Medulla oblongata (tissue), 1 donor: Measurements from ENCODE around the gene RPS6KA5.
A peak's percentile ranks its signal among the peaks of the same experiment; 100 is the strongest.
"Not testable (repeated sequence)": the region's sequence is repeated elsewhere in the genome, so short reads cannot be mapped to it uniquely, and the experiment has no call there.

ENCODE experiments used
- DNase-seq: peaks from one replicate; pipeline ENCODE4 v3.0.0-alpha.2; 2015; ENCODE audit errors: extremely low spot score

RPS6KA5 gene

GRCh38 chr14:90836692-90837063, 223.8 kb downstream of the RPS6KA5 start:
- DNase-seq, result no peak

GRCh38 chr14:90831821-90832220, 228.6 kb downstream of the RPS6KA5 start:
- DNase-seq, result no peak

GRCh38 chr14:90830931-90831701, 229.3 kb downstream of the RPS6KA5 start:
- DNase-seq, result no peak

- no peak for DNase-seq
Measured at GRCh38 chr14:90829677-90830076, 230.8 kb downstream of the RPS6KA5 start.

DNA sequence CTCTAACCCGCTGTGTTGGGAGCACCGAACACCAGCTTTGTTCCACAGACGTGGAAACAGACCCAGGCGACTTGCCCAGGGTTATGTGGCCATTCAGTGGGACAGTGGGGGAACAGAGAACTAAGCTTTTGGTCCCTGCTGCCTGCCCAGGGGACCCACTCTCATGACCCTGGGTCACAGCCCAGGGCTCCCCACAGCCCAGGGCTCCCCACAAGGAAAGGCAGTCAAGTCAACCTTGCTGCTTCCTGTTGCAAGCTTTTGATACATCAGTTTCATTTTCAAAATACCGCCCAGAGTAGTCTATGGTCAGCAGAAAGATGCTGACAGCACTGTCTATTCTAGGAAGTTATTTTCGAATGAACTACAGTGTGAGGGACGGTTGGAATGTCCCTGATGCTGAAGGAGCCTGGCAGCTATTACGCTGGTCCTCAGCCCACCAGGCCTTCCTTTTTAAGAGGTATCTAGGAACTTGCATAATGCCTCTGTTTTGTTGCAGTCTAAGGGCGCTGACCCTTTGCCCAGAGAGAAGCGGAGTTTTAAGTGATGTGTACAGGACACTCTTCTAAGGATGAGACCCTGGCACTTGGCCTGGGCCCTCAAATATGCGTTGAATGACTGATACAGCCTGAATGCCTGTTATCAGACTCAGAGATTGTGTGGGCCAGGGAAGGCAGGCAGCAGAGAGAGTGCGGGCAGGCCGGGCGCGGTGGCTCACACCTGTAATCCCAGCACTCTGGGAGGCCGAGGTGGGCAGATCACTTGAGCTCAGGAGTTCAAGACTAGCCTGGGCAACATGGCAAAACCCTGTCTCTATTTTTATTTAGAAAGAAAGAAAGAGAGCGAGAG, 231.6 kb downstream of the RPS6KA5 start:
- peak; percentile 74 for DNase-seq

- peak; percentile 97 for DNase-seq
Measured at GRCh38 chr14:90827919-90828610, 232.4 kb downstream of the RPS6KA5 start.

- not testable (repeated sequence) for DNase-seq
Measured at GRCh38 chr14:90823542-90823941, 236.9 kb downstream of the RPS6KA5 start.

DNA sequence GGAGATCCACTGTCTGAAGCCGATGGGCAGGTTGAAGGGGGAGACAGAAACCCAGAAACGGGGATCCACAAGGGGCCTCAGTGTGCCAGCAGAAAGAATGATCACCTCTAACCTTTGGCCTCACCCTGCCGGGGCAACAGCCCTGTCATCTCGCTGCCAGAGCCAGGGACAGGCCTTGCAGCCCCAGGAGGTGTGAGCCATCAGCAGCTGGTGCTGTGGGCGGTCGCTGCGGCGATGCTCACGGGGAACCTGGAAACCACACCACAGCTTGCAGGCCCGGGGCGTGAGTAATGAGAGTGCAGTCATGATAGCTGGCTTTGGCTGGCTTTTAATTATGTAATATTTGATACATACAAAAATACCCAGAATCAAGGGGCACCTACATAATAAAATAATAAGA, 239.5 kb downstream of the RPS6KA5 start:
- no peak for DNase-seq

DNA sequence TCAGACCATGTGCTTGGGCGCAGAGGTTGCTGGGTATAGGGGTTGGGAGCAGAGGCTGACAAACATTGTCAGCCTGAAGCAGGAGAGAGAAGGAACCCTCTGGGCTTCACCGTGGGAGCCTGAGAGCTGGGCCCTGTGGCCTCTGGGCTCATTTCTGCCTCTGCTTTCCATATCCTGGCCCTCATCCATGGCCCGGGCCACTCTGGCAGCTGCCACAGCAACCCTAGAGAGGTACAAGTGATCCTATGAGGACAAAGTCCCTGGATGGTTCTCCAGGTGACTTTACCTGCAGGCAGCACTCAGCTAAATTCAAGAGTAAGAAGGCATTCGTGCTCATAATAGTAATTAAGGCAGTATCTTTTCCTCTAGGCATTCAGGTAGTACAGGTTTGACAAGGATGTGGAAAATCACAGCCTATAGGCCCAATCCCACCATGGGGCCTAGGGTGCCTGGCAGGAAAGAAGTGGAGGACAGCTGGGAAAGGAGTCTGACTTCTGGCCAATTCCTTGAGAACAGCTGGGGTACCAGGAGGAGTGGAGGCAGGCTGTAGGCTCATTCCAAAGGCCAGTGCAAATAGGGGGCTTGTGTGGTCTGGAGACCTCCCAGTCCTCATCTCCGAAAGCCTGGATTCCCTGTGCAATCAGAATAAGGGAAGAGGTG, 240.6 kb downstream of the RPS6KA5 start:
- no peak for DNase-seq

GRCh38 chr14:90818715-90819114, 241.7 kb downstream of the RPS6KA5 start:
- DNase-seq, result no peak

DNA sequence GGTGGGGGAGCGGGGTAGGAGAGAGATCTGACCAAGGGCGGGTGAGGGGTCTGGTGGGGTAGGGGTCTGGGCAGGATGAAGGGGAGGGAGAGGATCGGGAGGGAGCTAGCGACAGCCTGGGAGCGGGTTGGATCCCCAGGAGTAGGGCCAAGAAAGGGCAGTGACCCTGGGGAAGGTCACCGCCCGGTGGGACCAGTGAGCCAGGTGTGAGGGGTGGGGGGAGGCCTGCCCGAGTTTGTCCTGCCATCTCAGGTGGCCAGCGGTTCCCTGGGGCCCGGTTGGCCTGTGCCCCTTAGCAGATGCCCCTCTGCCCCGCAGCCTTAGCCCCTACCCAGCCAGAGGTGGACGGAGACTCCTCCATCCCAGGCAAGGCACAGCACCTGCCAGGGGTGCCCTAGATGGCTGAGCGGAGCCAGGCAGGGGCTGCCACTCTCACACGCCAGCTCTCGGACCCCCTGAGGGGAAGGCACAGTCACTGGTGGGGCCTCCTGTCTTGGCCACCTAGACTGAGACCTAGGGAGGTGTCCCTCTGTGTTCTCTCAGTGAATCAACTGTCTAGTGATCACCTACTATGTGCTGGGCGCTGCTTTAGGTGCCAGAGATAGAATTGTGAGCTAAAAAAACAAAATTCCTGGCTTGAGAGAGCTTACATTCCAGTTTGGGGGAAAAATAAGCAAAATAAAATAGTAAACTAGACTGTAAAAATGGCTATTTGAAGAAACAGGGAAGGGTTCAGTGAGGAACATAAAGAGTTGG, 243.6 kb downstream of the RPS6KA5 start:
- no peak for DNase-seq

DNA sequence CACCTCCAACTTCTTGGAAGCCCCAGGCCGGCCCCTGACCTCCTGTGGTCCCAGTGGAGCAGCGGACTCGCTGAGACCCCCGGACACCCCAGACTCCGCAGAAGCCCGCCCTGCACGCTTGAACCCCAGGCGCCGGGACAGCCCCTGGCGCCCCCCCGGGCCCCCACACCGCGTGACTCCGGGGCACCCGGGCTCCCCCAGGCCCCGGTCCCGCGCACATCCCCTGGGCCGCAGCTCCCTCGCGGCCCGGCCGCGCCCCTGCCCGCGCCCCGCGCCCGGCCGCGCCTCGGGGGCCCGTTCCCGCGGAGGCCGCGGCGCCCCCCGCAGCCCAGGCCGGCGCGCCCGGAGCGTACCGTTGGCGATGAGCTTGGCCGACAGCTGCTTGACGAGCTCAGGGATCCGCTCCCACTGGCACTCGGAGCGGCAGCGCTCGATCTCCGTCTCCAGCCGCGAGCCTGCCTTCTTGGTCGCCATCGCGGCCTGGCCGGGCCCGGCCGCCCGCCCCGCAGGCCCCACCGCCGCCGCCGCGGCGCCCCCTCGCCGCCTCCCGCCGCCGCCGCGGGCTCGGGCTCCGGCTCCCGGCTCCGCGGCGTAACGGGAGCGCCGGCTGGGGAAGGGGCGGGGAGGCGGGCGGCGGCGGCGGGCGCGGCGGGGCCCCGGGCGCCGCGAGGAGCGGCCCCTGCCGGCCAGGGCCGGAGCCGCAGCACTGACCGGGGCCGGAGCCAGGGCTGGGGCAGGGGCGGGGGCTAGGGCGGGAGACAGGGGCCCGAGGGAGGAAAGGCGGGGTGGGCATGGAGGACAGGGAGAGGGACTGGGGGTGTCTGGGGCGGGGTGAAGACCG, 244.4 kb downstream of the RPS6KA5 start, which contains the start of gene TTC7B:
TTC7B (minus strand) TSS at position 609 of the 841 bp plus-strand sequence; CDS start at position 474, 135 bp downstream.
- DNase-seq, result peak; percentile 38

- no peak for DNase-seq
Measured at GRCh38 chr14:90815572-90815821, 244.9 kb downstream of the RPS6KA5 start.

- DNase-seq, result no peak
Measured at GRCh38 chr14:90814806-90815571, 245.5 kb downstream of the RPS6KA5 start.

DNA sequence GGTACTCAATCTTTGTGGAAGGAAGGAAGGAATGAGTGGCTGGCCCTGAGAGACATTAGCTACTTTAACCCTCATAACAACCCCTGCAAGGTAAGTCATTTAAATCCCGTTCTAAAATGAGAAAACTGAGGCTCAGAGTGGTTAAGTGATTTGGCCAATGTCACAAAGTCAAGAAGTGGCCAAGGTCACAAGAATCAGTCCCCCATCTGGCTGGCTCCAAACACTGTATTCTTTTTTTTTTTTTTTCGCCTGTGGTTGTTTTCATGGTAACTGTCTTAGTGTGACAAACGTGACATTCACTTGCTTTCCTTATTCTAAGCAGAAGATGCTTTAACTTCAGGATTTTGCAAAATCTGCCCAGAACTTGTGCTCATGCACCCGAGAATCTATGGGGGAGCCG, 247.0 kb downstream of the RPS6KA5 start:
- no peak for DNase-seq

GRCh38 chr14:90812109-90812508, 248.3 kb downstream of the RPS6KA5 start:
- DNase-seq, result no peak

DNA sequence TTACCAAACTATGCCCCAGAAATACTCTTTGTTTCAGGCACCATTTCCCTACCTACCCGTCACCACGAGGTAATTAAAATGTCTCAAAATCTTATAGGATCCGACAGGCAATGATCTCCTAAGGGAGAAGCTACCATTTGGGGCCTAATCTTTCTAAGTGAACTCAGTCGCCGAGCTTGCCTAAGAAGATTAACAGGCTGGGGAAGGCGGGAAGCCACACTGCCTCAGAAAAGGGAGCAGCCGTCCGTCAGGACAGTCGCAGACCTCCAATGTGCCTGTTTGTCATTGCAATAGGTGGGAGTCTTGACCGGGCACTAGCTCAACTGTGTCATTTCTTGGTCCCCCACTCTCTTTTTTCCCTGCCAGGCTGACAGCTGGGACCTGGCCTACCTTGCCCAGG, 248.8 kb downstream of the RPS6KA5 start:
- DNase-seq, result no peak

DNA sequence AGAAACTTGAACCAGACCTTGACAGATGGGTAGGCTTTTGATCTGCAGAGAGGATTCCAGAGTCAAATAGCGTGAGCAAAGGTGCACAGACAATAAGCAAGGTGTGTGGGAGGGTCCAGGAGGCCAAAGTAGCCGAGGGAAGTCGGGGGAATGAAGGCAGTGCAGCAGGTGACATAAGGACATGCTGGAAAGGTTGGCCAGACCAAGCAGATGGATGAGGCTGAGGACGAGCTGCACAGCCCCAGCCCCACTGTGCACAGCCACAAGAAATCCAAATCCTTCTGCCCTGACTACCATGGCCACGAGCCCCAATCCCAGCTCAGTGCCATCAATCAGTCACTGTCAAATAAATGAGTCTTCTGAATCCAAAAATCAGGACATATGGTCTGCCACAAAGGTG, 249.6 kb downstream of the RPS6KA5 start:
- no peak for DNase-seq

GRCh38 chr14:90809530-90810312, 250.7 kb downstream of the RPS6KA5 start:
- DNase-seq, result no peak
